Measurements from ENCODE around the gene ABHD15.

The ABHD15 gene

GRCh38 chr17:29569245-29569950 lies 2.6 kb upstream of the ABHD15 start:
- Histone ChIP-seq H3K27me3 (ENCODE audit: insufficient read depth, low read length) (peaks cover 11% of the 10 kb centered on the region), H2BK12ac (ENCODE audit: low read length) (no peak overlapping the region), H4K91ac (ENCODE audit: low read depth, low read length) (no peak overlapping the region), H2BK5ac (ENCODE audit: low read depth, low read length, poor library complexity) (no peak overlapping the region), H2BK120ac (ENCODE audit: insufficient read depth, low read length, poor library complexity) (peak overlapping the region; percentile 91), H2AK5ac (ENCODE audit: low read length) (peak overlapping the region; percentile 58), H4K12ac (ENCODE audit: low read depth, low read length) (peak overlapping the region; percentile 90), H3K79me1 (ENCODE audit: low read length) (peaks cover 11% of the 10 kb centered on the region), H3K9me3 (ENCODE audit: insufficient read depth, low read depth, low read length) (peaks cover 2% of the 10 kb centered on the region), H4K8ac (ENCODE audit: low read depth, low read length) (peak overlapping the region; percentile 93), H2AFZ (ENCODE audit: insufficient read depth, low read length, poor library complexity) (peak overlapping the region; percentile 95), H3K4ac (ENCODE audit: low read depth, low read length) (peak overlapping the region; percentile 64), H3K27ac (ENCODE audit: low read depth, low read length) (no peak overlapping the region), H3K4me2 (ENCODE audit: low read length) (peak overlapping the region; percentile 89), H3K4me3 (ENCODE audit: low read depth, low read length) (peak overlapping the region; percentile 74), H3K14ac (ENCODE audit: low read length) (peak overlapping the region; percentile 85), H3K23ac (ENCODE audit: low read length) (no peak overlapping the region), H3K36me3 (ENCODE audit: control insufficient read depth in 1 of 2, insufficient read depth in 2 of 2, low read length in 2 of 2) (peaks cover 21 to 22% of the 10 kb centered on the region in 2 experiments), H3K4me1 (ENCODE audit: control insufficient read depth in 1 of 2, insufficient read depth in 2 of 2, low read length in 2 of 2) (peaks cover 18 to 27% of the 10 kb centered on the region in 2 experiments), H3K18ac (ENCODE audit: low read length) (peak overlapping the region; percentile 87), H3K79me2 (ENCODE audit: control insufficient read depth, insufficient read depth, low read length, poor library complexity) (peaks cover 7% of the 10 kb centered on the region), H3K9ac (ENCODE audit: low read length) (peak overlapping the region; percentile 25)
- DNase-seq, result peak; percentile 51 to 53
- no CpG with 5 or more reads among the region's 14 CpGs for WGBS (ENCODE audit: extremely low coverage, insufficient coverage, insufficient read length)

GRCh38 chr17:29568331-29569244 lies 1.8 kb upstream of the ABHD15 start, which contains the start of gene TP53I13:
TP53I13 (plus strand) TSS chr17:29568701; CDS start chr17:29568759, 58 bp downstream.
- peak within 1 kb of the TSS; percentile 85 for H3K9ac ChIP-seq (ENCODE audit: low read length)
- peak within 1 kb of the TSS; percentile 42 for H2BK12ac ChIP-seq (ENCODE audit: low read length)
- peak within 1 kb of the TSS; percentile 64 for H3K4ac ChIP-seq (ENCODE audit: low read depth, low read length)
- H3K79me2 ChIP-seq (ENCODE audit: control insufficient read depth, insufficient read depth, low read length, poor library complexity), result peaks cover 7% of the 10 kb centered on the region
- peak within 1 kb of the TSS; percentile 93 for H4K8ac ChIP-seq (ENCODE audit: low read depth, low read length)
- peak within 1 kb of the TSS; percentile 59 for H3K27ac ChIP-seq (ENCODE audit: low read depth, low read length)
- H2AK5ac ChIP-seq (ENCODE audit: low read length), result peak within 1 kb of the TSS; percentile 58
- peak within 1 kb of the TSS; percentile 91 for H2BK120ac ChIP-seq (ENCODE audit: insufficient read depth, low read length, poor library complexity)
- peaks cover 11% of the 10 kb centered on the region for H3K79me1 ChIP-seq (ENCODE audit: low read length)
- H4K91ac ChIP-seq (ENCODE audit: low read depth, low read length), result peak within 1 kb of the TSS; percentile 87
- peak within 1 kb of the TSS; percentile 87 for H3K18ac ChIP-seq (ENCODE audit: low read length)
- peak within 1 kb of the TSS; percentile 95 for H2AFZ ChIP-seq (ENCODE audit: insufficient read depth, low read length, poor library complexity)
- WGBS (ENCODE audit: extremely low coverage, insufficient coverage, insufficient read length), result no CpG with 5 or more reads among the region's 85 CpGs
- H3K4me3 ChIP-seq (ENCODE audit: low read depth, low read length), result peak within 1 kb of the TSS; percentile 74
- H3K36me3 ChIP-seq (ENCODE audit: control insufficient read depth in 1 of 2, insufficient read depth in 2 of 2, low read length in 2 of 2), result peaks cover 13 to 14% of the 10 kb centered on the region in 2 experiments
- H3K9me3 ChIP-seq (ENCODE audit: insufficient read depth, low read depth, low read length), result peaks cover 3% of the 10 kb centered on the region
- peaks cover 18 to 27% of the 10 kb centered on the region in 2 experiments for H3K4me1 ChIP-seq (ENCODE audit: control insufficient read depth in 1 of 2, insufficient read depth in 2 of 2, low read length in 2 of 2)
- H4K12ac ChIP-seq (ENCODE audit: low read depth, low read length), result peak within 1 kb of the TSS; percentile 90
- H3K27me3 ChIP-seq (ENCODE audit: insufficient read depth, low read length), result peaks cover 11% of the 10 kb centered on the region
- H3K4me2 ChIP-seq (ENCODE audit: low read length), result peak within 1 kb of the TSS; percentile 97
- H3K23ac ChIP-seq (ENCODE audit: low read length), result no peak within 1 kb of the TSS
- H2BK5ac ChIP-seq (ENCODE audit: low read depth, low read length, poor library complexity), result peak within 1 kb of the TSS; percentile 63
- peak within 1 kb of the TSS; percentile 85 for H3K14ac ChIP-seq (ENCODE audit: low read length)
- DNase-seq, result peak; percentile 60 to 81

- whole genome bisulfite sequencing (ENCODE audit: extremely low coverage, insufficient coverage, insufficient read length), result no CpG with 5 or more reads among the region's 63 CpGs
- H3K79me1 ChIP-seq (ENCODE audit: low read length), result peaks cover 11% of the 10 kb centered on the region
- H3K27me3 ChIP-seq (ENCODE audit: insufficient read depth, low read length), result peaks cover 11% of the 10 kb centered on the region
- H4K12ac ChIP-seq (ENCODE audit: low read depth, low read length), result peak overlapping the region; percentile 40
- H3K27ac ChIP-seq (ENCODE audit: low read depth, low read length), result peak overlapping the region; percentile 59
- H3K4me2 ChIP-seq (ENCODE audit: low read length), result peak overlapping the region; percentile 97
- no peak overlapping the region for H3K23ac ChIP-seq (ENCODE audit: low read length)
- no peak overlapping the region for H3K4ac ChIP-seq (ENCODE audit: low read depth, low read length)
- peak overlapping the region; percentile 86 for H4K8ac ChIP-seq (ENCODE audit: low read depth, low read length)
- peaks cover 7% of the 10 kb centered on the region for H3K79me2 ChIP-seq (ENCODE audit: control insufficient read depth, insufficient read depth, low read length, poor library complexity)
- peak overlapping the region; percentile 56 for H2AFZ ChIP-seq (ENCODE audit: insufficient read depth, low read length, poor library complexity)
- H3K36me3 ChIP-seq (ENCODE audit: control insufficient read depth in 1 of 2, insufficient read depth in 2 of 2, low read length in 2 of 2), result peaks cover 7 to 8% of the 10 kb centered on the region in 2 experiments
- no peak overlapping the region for H2AK5ac ChIP-seq (ENCODE audit: low read length)
- H3K18ac ChIP-seq (ENCODE audit: low read length), result peak overlapping the region; percentile 64
- peak in 1 of 2 donors; percentile 45 for DNase-seq
- H3K4me1 ChIP-seq (ENCODE audit: control insufficient read depth in 1 of 2, insufficient read depth in 2 of 2, low read length in 2 of 2), result peaks cover 18 to 27% of the 10 kb centered on the region in 2 experiments
- peaks cover 3% of the 10 kb centered on the region for H3K9me3 ChIP-seq (ENCODE audit: insufficient read depth, low read depth, low read length)
- peak overlapping the region; percentile 17 for H3K9ac ChIP-seq (ENCODE audit: low read length)
- H2BK12ac ChIP-seq (ENCODE audit: low read length), result no peak overlapping the region
- peak overlapping the region; percentile 8 for H2BK120ac ChIP-seq (ENCODE audit: insufficient read depth, low read length, poor library complexity)
- H4K91ac ChIP-seq (ENCODE audit: low read depth, low read length), result peak overlapping the region; percentile 22
- H2BK5ac ChIP-seq (ENCODE audit: low read depth, low read length, poor library complexity), result peak overlapping the region; percentile 29
- H3K14ac ChIP-seq (ENCODE audit: low read length), result peak overlapping the region; percentile 46
- H3K4me3 ChIP-seq (ENCODE audit: low read depth, low read length), result peak overlapping the region; percentile 71
Measured at GRCh38 chr17:29567554-29568330, 905 bp upstream of the ABHD15 start.

GRCh38 chr17:29567304-29567553 lies 392 bp upstream of the ABHD15 start:
- H3K79me1 ChIP-seq (ENCODE audit: low read length), result peaks cover 11% of the 10 kb centered on the region
- no peak overlapping the region for H4K91ac ChIP-seq (ENCODE audit: low read depth, low read length)
- no peak overlapping the region for H2BK120ac ChIP-seq (ENCODE audit: insufficient read depth, low read length, poor library complexity)
- no peak overlapping the region for H3K14ac ChIP-seq (ENCODE audit: low read length)
- H3K9ac ChIP-seq (ENCODE audit: low read length), result no peak overlapping the region
- H2AK5ac ChIP-seq (ENCODE audit: low read length), result no peak overlapping the region
- peaks cover 18 to 27% of the 10 kb centered on the region in 2 experiments for H3K4me1 ChIP-seq (ENCODE audit: control insufficient read depth in 1 of 2, insufficient read depth in 2 of 2, low read length in 2 of 2)
- no peak overlapping the region for H3K4ac ChIP-seq (ENCODE audit: low read depth, low read length)
- peak overlapping the region; percentile 56 for H2AFZ ChIP-seq (ENCODE audit: insufficient read depth, low read length, poor library complexity)
- no peak overlapping the region for H2BK12ac ChIP-seq (ENCODE audit: low read length)
- no peak overlapping the region for H3K27ac ChIP-seq (ENCODE audit: low read depth, low read length)
- H3K23ac ChIP-seq (ENCODE audit: low read length), result no peak overlapping the region
- peaks cover 11% of the 10 kb centered on the region for H3K27me3 ChIP-seq (ENCODE audit: insufficient read depth, low read length)
- no peak overlapping the region for H4K12ac ChIP-seq (ENCODE audit: low read depth, low read length)
- peaks cover 7% of the 10 kb centered on the region for H3K79me2 ChIP-seq (ENCODE audit: control insufficient read depth, insufficient read depth, low read length, poor library complexity)
- peaks cover 5% of the 10 kb centered on the region for H3K9me3 ChIP-seq (ENCODE audit: insufficient read depth, low read depth, low read length)
- H3K18ac ChIP-seq (ENCODE audit: low read length), result peak overlapping the region; percentile 36
- H3K4me3 ChIP-seq (ENCODE audit: low read depth, low read length), result peak overlapping the region; percentile 71
- no peak for DNase-seq
- WGBS (ENCODE audit: extremely low coverage, insufficient coverage, insufficient read length), result no CpG with 5 or more reads among the region's 27 CpGs
- H2BK5ac ChIP-seq (ENCODE audit: low read depth, low read length, poor library complexity), result no peak overlapping the region
- H4K8ac ChIP-seq (ENCODE audit: low read depth, low read length), result peak overlapping the region; percentile 61
- H3K36me3 ChIP-seq (ENCODE audit: control insufficient read depth in 1 of 2, insufficient read depth in 2 of 2, low read length in 2 of 2), result peaks cover 7 to 8% of the 10 kb centered on the region in 2 experiments
- H3K4me2 ChIP-seq (ENCODE audit: low read length), result peak overlapping the region; percentile 97
